Liver (tissue), 9 donors: Measurements from ENCODE around the gene NXN. TPM values are rescaled to one million over a fixed set of nuclear protein-coding genes. Genes with fewer than 3 reads are reported as not detected.
"Not testable (repeated sequence)": the region's sequence is repeated elsewhere in the genome, so short reads cannot be mapped to it uniquely, and the experiment has no call there.

Source experiments
- DNase-seq: peaks from one replicate; pipeline ENCODE4 v3.0.0-alpha.2; 2017; ENCODE audit warnings: low spot score
- H3K27ac ChIP-seq, 2 donors: one replicate each; pipeline ENCODE4 v1.7.0; 2013; ENCODE audit warnings: inconsistent platforms in 2 of 2, low read length in 2 of 2, control low read depth in 1 of 2, low read depth in 1 of 2, mild to moderate bottlenecking in 1 of 2
- H3K27me3 ChIP-seq, 4 donors: one replicate each; pipeline versions ENCODE4 v1.6.1 to v1.7.0; 2013; ENCODE audit warnings: low read length in 3 of 4, inconsistent platforms in 1 of 4, mild to moderate bottlenecking in 1 of 4, moderate library complexity in 1 of 4; ENCODE audit not compliant: control insufficient read depth in 4 of 4, insufficient read depth in 4 of 4
- H3K36me3 ChIP-seq, 4 donors: one replicate each; pipeline versions ENCODE4 v1.6.1 to v1.7.0; 2013; ENCODE audit warnings: low read length in 3 of 4, mild to moderate bottlenecking in 3 of 4, low read depth in 1 of 4, moderate library complexity in 1 of 4; ENCODE audit not compliant: control insufficient read depth in 4 of 4, insufficient read depth in 3 of 4
- H3K4me1 ChIP-seq, 4 donors: one replicate each; pipeline versions ENCODE4 v1.6.1 to v1.7.0; 2013; ENCODE audit warnings: low read length in 3 of 4, mild to moderate bottlenecking in 3 of 4, moderate library complexity in 1 of 4; ENCODE audit not compliant: control insufficient read depth in 4 of 4, insufficient read depth in 4 of 4
- H3K4me3 ChIP-seq, 3 donors: one replicate each; pipeline versions ENCODE4 v1.6.1 to v1.7.0; 2013; ENCODE audit warnings: low read length in 3 of 3, control low read depth in 1 of 3, low read depth in 1 of 3, mild to moderate bottlenecking in 1 of 3
- H3K9ac ChIP-seq, 2 donors: one replicate each; pipeline ENCODE4 v1.7.0; 2013; ENCODE audit warnings: low read length in 2 of 2, mild to moderate bottlenecking in 2 of 2, moderate library complexity in 2 of 2, control low read depth in 1 of 2, low read depth in 1 of 2
- H3K9me3 ChIP-seq, 4 donors: one replicate each; pipeline versions ENCODE4 v1.6.1 to v1.7.0; 2013; ENCODE audit warnings: low read length in 3 of 4; ENCODE audit not compliant: control insufficient read depth in 4 of 4
- ATF3 ChIP-seq: IDR thresholded peaks from 2 replicates; pipeline ENCODE4 v1.6.1; 2016; ENCODE audit warnings: antibody characterized with exemption
- CTCF ChIP-seq: fragments of 150-350 bp; IDR thresholded peaks from 2 replicates; pipeline ENCODE4 v1.5.1; 2017; ENCODE audit warnings: improper control_type of control experiment, low read depth, low read length; ENCODE audit not compliant: missing input control
- FOXA1 ChIP-seq: IDR thresholded peaks from 2 replicates; pipeline ENCODE4 v1.6.1; 2016; ENCODE audit warnings: antibody characterized with exemption
- FOXA2 ChIP-seq: IDR thresholded peaks from 2 replicates; pipeline ENCODE4 v1.6.1; 2016; ENCODE audit warnings: antibody characterized with exemption
- GABPA ChIP-seq, 2 donors: IDR thresholded peaks in 1 of 2; conservative IDR thresholded peaks in 1 of 2; 2 replicates each; pipeline ENCODE4 v1.6.1; 2016; ENCODE audit warnings: antibody characterized with exemption in 2 of 2, mild to moderate bottlenecking in 1 of 2, moderate library complexity in 1 of 2
- HNF4A ChIP-seq, 2 donors: conservative IDR thresholded peaks; 2 replicates each; pipeline ENCODE4 v1.6.1; 2016; ENCODE audit warnings: antibody characterized with exemption in 2 of 2, mild to moderate bottlenecking in 2 of 2
- HNF4G ChIP-seq: IDR thresholded peaks from 2 replicates; pipeline ENCODE4 v1.6.1; 2016; ENCODE audit warnings: antibody characterized with exemption
- JUND ChIP-seq, 2 donors: IDR thresholded peaks; 2 replicates each; pipeline ENCODE4 v1.6.1; 2016; ENCODE audit warnings: antibody characterized with exemption in 2 of 2
- NR2F2 ChIP-seq: IDR thresholded peaks from 2 replicates; pipeline ENCODE4 v1.6.1; 2016; ENCODE audit warnings: antibody characterized with exemption
- RAD21 ChIP-seq, 2 donors: IDR thresholded peaks; 2 replicates each; pipeline ENCODE4 v1.6.1; 2016; ENCODE audit warnings: antibody characterized with exemption in 2 of 2, mild to moderate bottlenecking in 2 of 2
- REST ChIP-seq: IDR thresholded peaks from 2 replicates; pipeline ENCODE4 v1.6.1; 2016; ENCODE audit warnings: antibody characterized with exemption, mild to moderate bottlenecking
- RXRA ChIP-seq, 2 donors: IDR thresholded peaks; 2 replicates each; pipeline ENCODE4 v1.6.1; 2017 to 2018; ENCODE audit warnings: antibody characterized with exemption in 2 of 2, mild to moderate bottlenecking in 1 of 2
- SP1 ChIP-seq: IDR thresholded peaks from 2 replicates; pipeline ENCODE4 v1.6.1; 2018; ENCODE audit warnings: antibody characterized with exemption, mild to moderate bottlenecking
- TAF1 ChIP-seq: conservative IDR thresholded peaks from 2 replicates; pipeline ENCODE4 v1.6.1; 2016; ENCODE audit warnings: antibody characterized with exemption, mild to moderate bottlenecking
- ZBTB33 ChIP-seq: IDR thresholded peaks from 2 replicates; pipeline ENCODE4 v1.6.1; 2016; ENCODE audit warnings: antibody characterized with exemption
- WGBS: extraction: QIAGEN DNeasy Blood & Tissue Kit; methylation state at CpG from one replicate; pipeline ENCODE4 v1.1.7; 2013; 5-methylcytosine and 5-hydroxymethylcytosine counted together
- polyA plus RNA-seq, 2 donors: library from polyadenylated mRNA; stranded (reverse) in 1 of 2; unstranded in 1 of 2; fragments of 200-250 nt in 1 of 2; fragments of >200 nt in 1 of 2; fragmentation: Nextera tagmentation in 1 of 2; extraction: Ambion mirVana in 1 of 2; gene quantifications; one replicate each; pipeline versions ENCODE4 v1.2.1 to v1.2.3, GENCODE V29; 2013 to 2015
- total RNA-seq, 2 donors: library from RNA; depleted of rRNA; stranded (reverse); fragments of >200 nt; gene quantifications; one replicate each; pipeline ENCODE4 v1.2.3, GENCODE V29; 2014
- donor health status: healthy.
- donor health status: healthy.
- donor health status: healthy.
- donor health status: healthy.
- donor health status: healthy.

The NXN gene
- total and polyA plus RNA-seq, 4 donors = 2.3 to 4.5 (median 3.3) TPM

GRCh38 chr17:760371-760770 is 219.2 kb downstream of the NXN start (continued):
- TF ChIP-seq RXRA (IDR thresholded peaks at IDR 0.05) (no peak), TAF1 (no peak), REST (no peak), FOXA1 (no peak)

- Histone ChIP-seq H3K9ac (no peak overlapping the region), H3K27ac (no peak overlapping the region), H3K27me3 (no peaks in the 10 kb centered on the region), H3K36me3 (peaks cover 4 to 39% (median 20%) of the 10 kb centered on the region in 4 donors), H3K4me1 (no peaks in the 10 kb centered on the region), H3K4me3 (no peak overlapping the region), H3K9me3 (no peaks in the 10 kb centered on the region)
- 95% methylated on average over 5 of the region's 5 CpGs for WGBS
- TF ChIP-seq JUND (IDR thresholded peaks at IDR 0.05) (no peak), FOXA1 (no peak), TAF1 (no peak), HNF4A (conservative IDR thresholded peaks at IDR 0.05) (no peak), FOXA2 (no peak), ZBTB33 (no peak), CTCF (no peak), ATF3 (no peak), RAD21 (IDR thresholded peaks at IDR 0.05) (no peak), HNF4G (no peak), NR2F2 (no peak), GABPA (IDR thresholded peaks at IDR 0.05 in 1 of 2, conservative IDR thresholded peaks at IDR 0.05 in 1 of 2) (no peak), SP1 (no peak), REST (no peak), RXRA (IDR thresholded peaks at IDR 0.05) (no peak)
- no peak for DNase-seq
Observed at GRCh38 chr17:759964-760363, 219.6 kb downstream of the NXN start.

- peaks cover 1 to 24% (median 11%) of the 10 kb centered on the region in 4 donors for H3K36me3 ChIP-seq
- DNase-seq, H3K9me3 ChIP-seq, H3K27me3 ChIP-seq, H3K4me3 ChIP-seq, H3K27ac ChIP-seq, H3K9ac ChIP-seq: not testable (repeated sequence)
- H3K4me1 ChIP-seq = peaks cover 2 to 10% (median 7%) of the 10 kb centered on the region in 4 donors
- 83% methylated on average over 15 of the region's 15 CpGs for WGBS
Observed at GRCh38 chr17:756010-756567, 223.5 kb downstream of the NXN start.

- H3K36me3 ChIP-seq = peaks cover 1 to 19% (median 10%) of the 10 kb centered on the region in 4 donors
- not testable (repeated sequence) for H3K9ac ChIP-seq, H3K4me3 ChIP-seq, H3K27ac ChIP-seq, DNase-seq, H3K27me3 ChIP-seq, H3K9me3 ChIP-seq
- peaks cover 6 to 17% (median 11%) of the 10 kb centered on the region in 4 donors for H3K4me1 ChIP-seq
- WGBS = 98% methylated on average over 9 of the region's 9 CpGs
Observed at GRCh38 chr17:755319-755961, 224.1 kb downstream of the NXN start.
